ENCODE measurements around the gene EFCAB13. TPM values are rescaled to one million over a fixed set of nuclear protein-coding genes. Genes with fewer than 3 reads are reported as not detected.
A peak's percentile ranks its signal among the peaks of the same experiment; 100 is the strongest.

The EFCAB13 gene, protein sequence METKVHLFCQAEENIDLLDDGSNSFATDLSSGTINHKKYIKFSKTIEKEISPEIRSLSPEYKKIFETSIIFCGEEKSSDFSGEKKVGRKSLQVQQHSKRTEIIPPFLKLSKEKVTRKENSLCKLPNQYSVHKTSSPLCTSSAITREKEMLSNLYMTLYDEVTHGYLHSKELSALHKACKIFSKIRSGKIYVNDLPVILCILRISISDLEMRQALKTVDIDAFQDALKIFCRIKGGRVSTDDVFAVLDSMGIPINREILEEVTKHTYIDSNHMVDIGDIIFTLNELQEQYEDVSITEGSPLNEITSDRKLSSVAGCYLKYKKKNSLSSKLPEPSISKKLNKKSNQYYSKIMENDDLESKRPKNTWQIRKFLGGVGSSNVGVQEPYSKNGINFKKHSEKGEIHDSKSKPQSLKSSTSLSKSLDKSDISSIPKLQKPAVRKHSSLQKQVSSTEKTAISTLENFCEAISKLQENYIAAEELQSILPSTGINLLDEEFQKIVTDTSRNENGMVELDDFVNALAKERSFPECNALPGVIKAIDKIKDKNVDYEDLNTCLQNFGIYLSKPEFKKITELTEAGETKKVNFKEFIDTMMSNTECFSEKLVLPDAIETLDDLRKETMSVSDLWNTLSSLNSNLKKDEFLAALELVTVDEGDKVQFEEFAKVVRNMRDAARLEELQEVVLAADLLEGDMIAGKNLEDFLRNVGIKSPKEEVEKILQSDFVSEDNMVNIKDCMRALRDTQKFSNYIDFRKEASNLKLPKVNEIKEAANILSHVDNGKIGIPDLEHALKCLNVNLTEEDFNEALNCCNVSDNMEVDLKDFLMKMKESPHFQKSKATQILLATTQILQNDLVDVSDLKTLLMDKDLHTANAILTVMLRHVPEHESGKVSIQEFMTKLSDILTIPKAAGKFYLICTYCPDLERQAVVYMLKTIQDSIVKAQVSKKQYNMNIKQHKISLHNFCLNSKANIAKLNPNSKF
- 10 to 100 TPM in 2 of 4 donors, 1 to 10 TPM in 2; 5.9 to 39.6 (median 12.9) TPM for total RNA-seq

DNA sequence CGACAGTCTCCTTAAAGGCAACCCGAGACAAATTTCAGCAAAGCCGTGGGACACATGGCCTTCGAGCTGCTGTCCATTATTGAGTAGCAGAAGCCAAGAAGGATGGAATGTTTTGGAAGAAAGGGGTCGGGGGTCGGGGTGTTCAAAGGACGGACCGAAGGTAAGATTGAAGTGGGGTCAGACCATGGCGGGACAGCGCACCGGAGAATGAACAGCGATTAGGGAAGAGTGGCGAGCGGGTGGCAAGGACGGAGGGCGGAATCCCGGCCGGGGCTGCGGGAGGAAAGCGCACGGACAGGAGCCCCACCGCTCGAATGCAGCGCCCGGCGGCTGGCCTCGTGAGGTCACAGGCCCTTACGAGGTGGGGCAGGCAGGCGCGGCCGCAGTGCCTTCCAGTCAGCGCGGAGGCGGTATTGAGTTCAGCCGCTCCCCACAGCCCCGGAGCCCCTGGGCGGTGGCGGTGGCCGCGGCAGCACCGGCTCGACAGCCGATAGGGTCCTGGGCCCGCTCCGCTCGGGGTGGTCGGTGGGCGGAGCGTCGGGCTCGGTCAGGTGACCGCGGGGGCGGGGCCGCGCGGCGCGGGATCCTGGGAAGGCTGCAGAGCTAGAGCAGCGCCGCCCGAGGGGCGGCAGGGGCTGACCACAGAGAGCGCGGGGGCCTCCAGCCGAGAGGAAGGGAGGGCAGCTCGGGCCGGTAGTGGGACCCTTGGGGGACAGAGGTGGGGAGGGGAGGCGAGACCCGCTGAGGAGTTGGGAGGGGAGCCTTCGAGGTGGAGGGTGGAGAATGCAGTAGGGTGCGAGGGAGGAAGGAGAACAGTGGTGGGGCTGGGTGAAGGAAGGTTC lies at the start of gene EFCAB13:
EFCAB13 (plus strand) TSS at position 574 of the 842 bp plus-strand sequence. CDS start 4,399 bp downstream, outside the sequence.
- Histone ChIP-seq H3K4me3 (peak within 1 kb of the TSS; percentile 67 to 71 (median 70)), H3K27ac (peak within 1 kb of the TSS; percentile 93 to 95 (median 94)), H3K27me3 (no peaks in the 10 kb centered on the region), H3K4me1 (no peaks in the 10 kb centered on the region), H3K9me3 (no peaks in the 10 kb centered on the region), H3K36me3 (no peaks in the 10 kb centered on the region)
- DNase-seq = peak; percentile 93 to 96 (median 93)
- TF ChIP-seq CTCF (IDR thresholded peaks at IDR 0.05) = peak in 3 of 6 experiments; percentile 31 to 41 (median 35)
- peak; percentile 86 for TF ChIP-seq POLR2A (IDR thresholded peaks at IDR 0.05)

DNA sequence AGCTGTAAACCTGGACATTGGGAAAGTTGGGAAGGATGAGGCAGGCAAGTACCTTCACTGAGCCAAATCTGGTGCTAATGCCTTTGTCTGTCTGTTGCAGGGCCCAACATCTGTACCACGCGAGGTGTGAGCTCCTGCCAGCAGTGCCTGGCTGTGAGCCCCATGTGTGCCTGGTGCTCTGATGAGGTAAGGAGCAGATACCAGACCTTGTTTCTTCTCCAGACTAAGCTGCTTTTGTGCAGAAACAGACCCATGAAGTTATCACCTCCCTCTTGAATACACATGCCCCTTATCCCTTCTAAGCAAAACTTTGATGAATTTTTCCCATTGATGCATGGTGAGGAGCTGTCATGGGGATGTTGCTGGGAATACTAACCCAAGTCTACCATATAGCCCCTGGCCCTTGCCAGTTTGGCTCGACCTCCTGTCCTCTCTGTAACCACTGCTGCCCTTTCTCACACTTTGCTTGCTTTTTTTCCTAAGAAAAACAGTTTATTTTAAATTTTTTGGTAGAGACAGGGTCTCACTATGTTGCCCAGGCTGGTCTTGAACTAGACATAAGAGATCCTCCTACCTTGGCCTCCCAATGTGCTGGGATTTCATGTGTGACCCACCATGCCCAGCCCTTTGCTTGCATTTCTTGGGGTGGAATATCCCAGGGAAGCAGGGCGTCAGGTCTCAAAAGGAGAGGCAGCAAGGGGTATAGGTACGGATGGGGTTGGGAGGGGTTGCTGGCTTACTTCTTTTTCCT lies 49.3 kb upstream of the EFCAB13 start:
- DNase-seq = no peak
- Histone ChIP-seq H3K4me3 (no peak overlapping the region), H3K27me3 (no peaks in the 10 kb centered on the region), H3K9me3 (no peaks in the 10 kb centered on the region), H3K4me1 (peaks cover 0 to 35% (median 10%) of the 10 kb centered on the region in 4 donors), H3K27ac (peak overlapping the region; percentile 25 to 81 (median 58)), H3K36me3 (no peaks in the 10 kb centered on the region)
- TF ChIP-seq CTCF (IDR thresholded peaks at IDR 0.05) (no peak), POLR2A (IDR thresholded peaks at IDR 0.05) (no peak)

DNA sequence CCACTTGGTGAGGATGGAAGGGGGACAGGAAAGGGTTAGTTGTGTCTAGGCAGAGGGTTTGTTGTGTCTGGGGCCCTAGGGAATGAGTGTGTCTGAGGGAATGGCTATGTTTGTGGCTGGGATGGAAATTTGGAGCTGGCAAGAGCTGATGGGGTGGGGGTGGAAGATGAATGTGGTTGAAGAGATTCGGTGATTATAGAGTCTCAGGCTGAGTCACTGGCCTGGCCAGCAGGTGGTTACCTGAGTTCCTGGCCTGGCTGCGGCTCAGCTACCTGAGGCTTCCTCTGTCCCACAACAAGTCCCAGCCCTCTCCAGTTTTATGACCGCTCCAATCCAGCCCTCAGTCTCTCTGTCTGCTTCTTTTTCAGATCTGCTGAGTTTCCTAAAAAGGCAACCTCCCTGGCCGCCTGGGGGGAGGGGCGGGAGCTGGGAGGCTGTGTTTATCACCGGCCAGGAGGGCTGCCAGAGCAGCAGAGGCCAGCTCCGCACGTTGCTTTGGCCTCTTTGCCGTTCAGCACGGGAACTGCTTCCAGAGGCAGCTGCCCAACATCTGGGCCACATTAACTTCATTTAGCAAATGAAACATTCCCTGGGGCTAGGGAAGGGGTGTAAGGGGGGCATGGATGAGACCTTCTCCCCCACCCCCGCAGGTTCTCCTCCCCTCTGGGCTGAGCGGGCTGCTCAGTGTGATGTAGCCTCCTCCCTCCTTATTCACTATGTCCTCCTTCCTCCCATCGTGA lies 48.3 kb upstream of the EFCAB13 start:
- H3K4me3 ChIP-seq = no peak overlapping the region
- peak in 2 of 3 donors; percentile 63 to 74 for DNase-seq
- peak overlapping the region; percentile 25 to 81 (median 58) for H3K27ac ChIP-seq
- TF ChIP-seq POLR2A (IDR thresholded peaks at IDR 0.05) (no peak), CTCF (IDR thresholded peaks at IDR 0.05) (no peak)
- H3K9me3 ChIP-seq = no peaks in the 10 kb centered on the region
- no peaks in the 10 kb centered on the region for H3K27me3 ChIP-seq
- peaks cover 0 to 44% (median 13%) of the 10 kb centered on the region in 4 donors for H3K4me1 ChIP-seq
- H3K36me3 ChIP-seq = no peaks in the 10 kb centered on the region

GRCh38 chr17:47276444-47276843 lies 47.3 kb upstream of the EFCAB13 start:
- no peak for DNase-seq

More at GRCh38 chr17:47276444-47276843, 47.3 kb upstream of the EFCAB13 start:
- no peak overlapping the region for H3K4me3 ChIP-seq
- TF ChIP-seq POLR2A (IDR thresholded peaks at IDR 0.05) (no peak), CTCF (IDR thresholded peaks at IDR 0.05) (no peak)
- no peaks in the 10 kb centered on the region for H3K9me3 ChIP-seq
- no peaks in the 10 kb centered on the region for H3K36me3 ChIP-seq
- peaks cover 0 to 47% (median 13%) of the 10 kb centered on the region in 4 donors for H3K4me1 ChIP-seq
- no peaks in the 10 kb centered on the region for H3K27me3 ChIP-seq
- peak overlapping the region; percentile 25 to 81 (median 58) for H3K27ac ChIP-seq
